HCEC 1CT (cell line): Measurements from ENCODE around the gene EVA1A.

Source experiments
- DNase-seq: peaks from one replicate; pipeline ENCODE4 v3.0.0-alpha.2; 2017

EVA1A gene

DNA sequence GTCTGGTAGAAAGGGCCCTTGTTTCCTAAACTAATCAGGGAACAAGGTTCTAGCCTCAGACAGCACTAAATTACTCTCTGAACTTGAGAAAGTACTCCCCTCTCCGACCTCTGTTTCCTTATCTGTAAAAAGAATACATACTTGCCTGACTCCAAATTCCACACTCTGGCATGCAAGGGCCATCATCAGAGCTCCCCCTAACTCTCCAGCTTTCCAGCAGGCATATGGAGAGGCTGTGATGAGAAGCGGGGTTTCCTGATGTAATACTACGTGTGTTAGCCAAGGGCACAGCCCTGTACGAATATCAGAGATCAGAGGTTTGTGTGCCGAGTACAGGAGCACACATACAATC lies 1.8 kb upstream of the EVA1A start:
- no peak for DNase-seq

DNA sequence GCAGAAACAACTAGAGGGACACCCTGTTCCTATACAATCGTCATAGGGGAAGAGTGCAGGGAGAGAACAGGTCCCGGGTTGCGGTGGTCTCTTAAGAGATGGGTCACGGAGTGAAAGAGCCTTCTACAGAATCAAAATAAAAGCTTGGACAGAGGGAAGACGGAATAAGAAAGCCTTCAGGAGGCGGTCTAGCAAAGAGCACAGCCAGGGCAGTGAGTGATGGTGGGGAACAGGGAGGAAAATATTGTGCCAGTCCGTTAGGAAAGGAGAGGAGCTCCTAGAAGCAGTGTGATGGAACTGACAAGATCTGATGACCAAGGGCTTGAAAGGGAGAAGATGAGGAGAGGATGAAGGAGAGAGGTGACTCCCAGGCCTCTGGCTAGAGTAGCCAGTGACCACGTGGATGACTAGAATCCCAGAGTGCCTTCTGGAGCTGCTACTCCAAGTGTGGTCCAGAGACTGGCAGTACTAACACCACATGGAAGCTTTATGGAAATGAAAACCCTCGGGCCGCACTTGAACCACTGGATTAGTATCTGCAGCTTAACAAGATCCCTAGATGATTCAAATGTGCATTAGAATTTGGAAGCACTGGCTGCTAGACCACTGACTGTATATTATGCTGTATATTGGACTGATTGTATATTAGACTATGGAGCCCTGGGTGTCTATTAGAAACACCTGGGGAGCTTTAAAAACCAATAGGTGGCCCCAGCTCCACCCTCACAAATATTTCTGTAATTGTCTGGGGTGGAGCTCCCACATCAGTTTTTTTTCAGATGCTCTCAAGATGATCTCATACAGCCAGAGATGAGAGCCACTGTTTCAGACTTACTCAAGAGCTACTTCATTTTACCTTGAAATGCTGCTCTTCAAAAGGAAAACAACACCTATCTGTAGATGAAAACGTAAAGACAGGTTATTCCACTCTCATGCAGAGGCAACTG lies 1.1 kb upstream of the EVA1A start:
- peak; percentile 27 for DNase-seq

DNA sequence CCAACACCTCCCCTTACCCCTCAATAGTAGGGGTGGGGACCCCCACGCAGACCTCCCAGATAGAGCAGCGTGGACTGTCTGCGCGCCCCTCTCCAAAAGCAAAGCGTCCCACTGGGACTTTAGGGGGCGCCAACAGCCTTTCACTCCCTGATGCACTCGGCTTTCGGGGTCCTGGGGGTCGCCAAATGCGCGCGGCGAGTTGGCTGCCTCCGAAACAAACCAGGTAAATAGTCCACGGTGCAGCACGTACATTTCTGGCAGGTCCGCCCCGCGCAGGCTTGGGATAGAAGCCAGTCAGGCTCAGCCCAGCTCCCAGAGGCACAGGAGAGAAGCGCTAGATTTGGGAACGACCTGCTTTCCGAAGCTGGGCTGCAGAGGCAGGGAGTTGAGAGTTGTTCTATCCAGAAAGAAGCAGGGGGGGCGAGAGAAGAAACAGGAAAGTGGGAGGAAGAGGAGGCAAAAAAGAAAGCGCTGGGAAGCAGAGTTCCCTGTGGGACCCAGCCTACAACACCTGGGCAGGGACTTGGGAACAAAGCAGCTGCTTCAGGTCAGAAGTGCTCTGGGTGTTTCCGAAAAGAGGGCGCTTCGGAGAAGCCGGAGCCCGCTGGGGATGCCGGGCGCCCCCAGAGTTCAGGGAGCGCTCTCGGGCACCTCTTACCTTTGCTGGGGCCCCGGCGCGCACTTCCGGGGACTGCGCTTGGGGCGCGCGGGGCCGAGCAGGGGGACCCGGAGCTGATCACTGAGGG lies 544 bp downstream of the EVA1A start:
- DNase-seq, result peak; percentile 45

GRCh38 chr2:75559680-75560021 lies 1.1 kb downstream of the EVA1A start:
- no peak for DNase-seq

DNA sequence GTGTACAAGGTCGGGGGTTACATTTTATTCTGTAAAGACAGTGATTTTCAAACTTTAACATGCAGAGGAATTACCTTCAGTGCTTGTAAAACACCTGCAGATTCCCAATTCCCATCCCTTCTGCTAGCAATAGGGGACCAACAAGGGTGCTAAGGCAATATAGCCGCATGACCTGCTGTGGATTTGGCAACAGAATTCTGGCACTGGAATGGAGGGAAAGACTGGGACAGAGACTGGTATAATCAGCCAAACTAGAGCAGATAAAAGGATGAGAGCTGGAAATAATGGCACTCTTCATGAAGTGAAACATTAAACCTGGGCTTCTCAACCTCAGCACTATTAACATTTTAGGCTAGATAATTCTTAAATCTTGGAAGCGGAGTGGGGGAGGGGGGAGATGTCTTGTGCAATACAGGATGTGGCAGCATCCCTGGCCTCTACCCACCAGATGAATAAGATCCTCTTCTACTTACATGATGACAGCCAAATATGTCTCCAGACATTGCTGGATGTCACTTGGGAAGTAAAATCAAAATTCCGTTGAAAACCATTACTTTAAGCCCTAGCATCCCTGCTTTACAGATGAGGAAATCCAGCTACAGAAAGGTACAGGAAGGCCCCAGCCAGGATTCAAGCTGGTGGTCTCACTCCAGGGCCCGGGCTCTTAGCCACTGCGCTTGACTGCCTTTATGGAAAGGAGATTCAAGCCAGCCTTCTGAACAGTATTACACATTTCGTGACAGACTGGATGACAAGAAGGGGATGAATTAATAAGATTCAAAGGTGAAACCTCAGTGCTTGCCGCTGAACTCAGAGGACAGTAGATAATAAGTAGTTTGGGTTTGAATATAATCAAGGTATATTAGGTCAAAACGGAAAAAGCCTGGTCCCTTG lies 1.7 kb downstream of the EVA1A start:
- peak; percentile 43 for DNase-seq

DNA sequence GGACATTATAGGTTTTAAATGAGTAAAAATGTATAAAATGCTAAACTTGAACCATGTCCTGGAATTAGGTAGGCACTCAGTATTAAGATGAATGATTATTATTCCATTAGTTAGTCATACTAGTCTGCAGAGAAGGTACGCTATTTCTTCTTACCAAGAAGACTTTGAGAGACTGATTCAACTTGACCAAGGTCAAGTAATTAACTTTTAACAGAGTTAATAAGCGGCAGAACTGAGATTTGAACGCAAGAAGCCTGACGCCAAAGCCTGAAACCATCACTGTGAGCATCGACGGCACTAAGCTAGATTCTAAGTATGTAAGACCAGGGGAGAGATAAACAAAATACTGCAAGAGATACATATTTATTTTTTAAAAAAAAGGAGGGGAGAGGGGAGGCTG lies 2.6 kb downstream of the EVA1A start:
- DNase-seq, result no peak

DNA sequence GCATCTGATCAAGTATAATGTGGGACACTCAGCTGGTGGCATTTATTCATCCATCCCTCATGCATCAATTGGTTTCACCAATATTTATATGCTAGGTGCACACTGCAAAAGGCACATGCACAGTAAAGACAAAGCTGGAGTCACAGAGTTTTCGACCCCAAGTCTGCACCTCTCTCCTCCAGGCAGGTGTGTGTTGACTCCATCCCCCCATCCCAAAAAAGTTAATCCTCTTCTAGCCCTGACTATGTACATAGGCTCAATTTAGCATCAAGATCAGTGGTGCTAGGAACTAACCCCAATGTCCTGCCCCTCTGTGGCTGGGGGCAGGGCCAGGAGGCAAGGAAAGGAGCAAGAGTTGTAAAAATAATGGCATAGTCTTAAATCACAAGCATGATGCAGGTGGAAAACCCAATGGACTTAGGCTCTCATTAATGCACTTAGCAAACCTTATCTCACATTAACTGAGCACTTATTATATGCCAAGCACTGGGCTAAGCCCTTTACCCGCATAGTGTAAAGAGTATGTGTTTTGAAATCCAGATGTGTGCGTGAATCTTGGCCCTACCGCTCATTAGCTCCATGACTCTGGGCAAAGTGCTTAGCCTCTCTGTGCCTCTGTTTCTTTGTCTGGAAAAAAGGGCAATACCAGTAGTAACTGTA lies 3.1 kb downstream of the EVA1A start:
- DNase-seq, result no peak

DNA sequence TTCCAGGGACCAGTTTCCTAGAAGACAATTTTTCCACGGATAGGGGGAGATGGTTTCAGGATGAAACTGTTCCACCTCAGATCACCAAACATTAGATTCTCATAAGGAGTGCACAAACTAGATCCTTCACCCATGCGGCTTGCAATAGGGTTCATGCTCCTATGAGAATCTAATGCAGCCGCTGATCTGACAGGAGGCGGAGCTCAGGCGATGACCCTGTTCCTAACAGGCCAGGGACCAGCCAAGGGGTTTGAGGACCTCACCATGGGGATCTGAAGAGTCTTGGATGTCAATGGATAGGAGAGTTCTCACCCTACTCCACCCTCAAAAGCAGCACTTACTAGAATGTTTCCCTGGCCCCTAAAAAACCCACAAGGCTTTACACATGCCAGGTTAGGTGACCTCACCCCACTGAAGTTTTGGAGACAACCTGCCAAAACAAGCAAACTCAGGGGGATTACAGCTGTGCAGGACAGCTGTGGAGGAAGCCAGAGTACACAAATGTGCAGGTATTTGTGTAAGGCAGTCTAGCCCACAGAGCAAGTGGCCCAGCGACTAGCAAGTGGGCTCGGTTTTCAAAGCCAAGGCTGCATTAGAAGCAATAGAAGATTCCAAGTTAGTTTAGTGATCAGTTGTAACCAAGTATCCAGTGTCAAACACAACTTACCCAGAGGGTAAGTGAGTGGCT lies 3.9 kb downstream of the EVA1A start:
- DNase-seq, result no peak

- no peak for DNase-seq
Observed at GRCh38 chr2:75555701-75556100, 5.0 kb downstream of the EVA1A start.

DNA sequence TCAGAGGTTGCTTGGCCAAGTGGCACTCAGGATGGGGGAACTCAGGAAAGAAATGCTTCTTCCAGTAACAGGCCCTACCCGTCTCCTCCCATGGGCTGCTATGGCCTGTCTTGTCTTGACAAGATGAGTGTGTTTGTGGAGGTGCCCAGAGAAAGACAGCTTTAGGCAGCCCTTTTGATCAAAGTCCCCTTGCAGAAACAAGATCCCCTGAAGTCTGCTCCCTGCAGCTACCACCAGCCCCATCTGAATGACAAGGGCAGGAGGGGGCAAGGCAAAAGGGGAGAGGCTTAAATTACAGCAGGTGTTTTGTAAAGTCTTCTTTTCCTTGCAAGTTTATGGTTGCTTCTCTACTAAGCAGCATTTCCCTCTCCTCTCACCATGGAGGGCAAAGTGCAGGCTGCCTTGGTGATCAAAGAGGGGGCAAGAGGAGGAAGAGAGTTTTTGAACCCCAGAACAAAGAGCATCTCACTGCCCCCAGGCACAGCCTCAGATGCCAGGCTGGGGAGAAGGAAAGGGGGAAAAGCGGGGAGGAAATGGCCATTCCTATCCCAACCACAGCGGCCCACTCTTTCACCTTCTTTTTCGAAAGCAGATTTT lies 6.7 kb downstream of the EVA1A start:
- no peak for DNase-seq

GRCh38 chr2:75552222-75552621 lies 8.5 kb downstream of the EVA1A start:
- DNase-seq, result no peak

DNA sequence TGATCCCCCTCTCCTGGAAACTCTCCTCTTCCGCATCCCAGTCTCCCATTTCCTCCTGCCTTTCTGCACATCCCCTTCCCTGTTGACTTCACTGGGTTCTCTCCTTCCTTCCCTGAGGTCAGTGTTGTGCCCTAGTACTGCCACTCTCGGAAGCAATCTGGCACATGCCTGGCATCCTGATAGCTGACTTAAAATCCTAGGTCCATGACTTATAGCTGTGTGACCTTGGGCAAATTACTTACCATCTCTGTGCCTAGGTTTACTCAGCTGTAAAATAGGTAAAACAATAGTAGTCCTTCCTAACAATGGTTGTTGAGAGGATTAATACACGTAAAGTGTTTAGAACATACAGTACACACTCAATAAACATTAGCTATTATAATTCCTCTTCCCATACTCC lies 9.3 kb downstream of the EVA1A start:
- no peak for DNase-seq

DNA sequence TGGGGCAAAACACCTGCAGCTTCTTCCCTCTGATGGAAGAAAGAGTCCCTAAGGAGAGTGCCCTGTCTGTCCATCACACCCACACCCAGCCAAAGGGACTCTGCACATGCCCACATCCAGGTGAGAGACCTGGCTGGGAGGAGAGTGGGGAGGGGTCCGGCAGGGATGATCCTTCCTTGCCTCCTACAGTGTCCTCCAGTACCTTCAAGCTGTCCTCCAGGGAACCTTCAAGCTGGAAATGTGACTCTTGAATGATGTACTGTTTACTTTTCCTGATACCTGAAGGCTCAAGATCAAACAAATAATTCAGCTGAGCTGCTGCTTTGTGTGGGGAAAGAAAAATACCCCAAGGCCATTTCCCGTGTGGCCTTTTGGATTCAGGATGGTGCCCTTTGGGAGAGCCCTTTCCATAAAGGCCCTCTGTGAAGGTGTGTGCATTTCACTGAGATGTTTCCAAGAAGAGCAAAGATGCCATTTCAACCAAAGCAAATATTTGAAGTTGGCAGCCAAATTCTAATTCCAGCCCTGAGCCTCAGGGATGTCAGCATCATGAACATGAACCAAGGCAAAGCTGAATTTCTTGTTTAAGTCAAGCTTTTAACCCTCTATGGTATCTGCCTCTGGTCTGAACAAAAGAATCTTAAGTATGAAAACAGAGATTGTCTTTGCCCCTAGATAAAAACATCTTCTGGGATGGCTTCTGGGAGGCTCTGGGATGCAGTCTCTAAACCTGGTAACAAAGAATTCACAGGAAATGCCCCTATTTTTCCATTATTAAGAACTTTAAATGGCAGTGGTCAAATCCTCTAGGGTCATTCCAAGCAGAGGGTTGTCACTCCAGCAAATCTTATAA lies 11.1 kb downstream of the EVA1A start:
- DNase-seq, result no peak

DNA sequence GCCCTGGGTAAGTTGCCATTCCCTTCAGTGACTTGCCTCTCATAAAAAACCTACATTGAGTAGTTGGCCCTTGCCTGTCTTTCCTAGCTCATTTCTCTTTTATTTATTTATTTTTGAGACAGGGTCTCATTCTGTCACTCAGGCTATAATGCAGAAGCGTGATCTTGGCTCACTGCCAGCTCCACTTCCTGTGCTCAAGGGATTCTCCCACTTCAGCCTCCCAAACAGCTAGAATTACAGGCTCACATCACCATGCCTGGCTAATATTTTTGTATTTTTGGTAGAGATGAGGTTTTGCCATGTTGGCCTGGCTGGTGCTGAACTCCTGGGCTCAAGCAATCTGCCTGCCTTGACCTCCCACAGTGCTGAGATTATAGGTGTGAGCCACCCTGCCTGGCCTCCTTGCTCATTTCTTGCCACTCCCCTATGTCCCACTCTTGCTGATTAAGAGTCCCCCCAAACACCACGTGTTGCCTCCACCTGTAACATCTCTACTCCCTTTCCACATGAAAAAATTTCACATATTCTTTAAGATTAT lies 12.6 kb downstream of the EVA1A start:
- DNase-seq, result no peak

DNA sequence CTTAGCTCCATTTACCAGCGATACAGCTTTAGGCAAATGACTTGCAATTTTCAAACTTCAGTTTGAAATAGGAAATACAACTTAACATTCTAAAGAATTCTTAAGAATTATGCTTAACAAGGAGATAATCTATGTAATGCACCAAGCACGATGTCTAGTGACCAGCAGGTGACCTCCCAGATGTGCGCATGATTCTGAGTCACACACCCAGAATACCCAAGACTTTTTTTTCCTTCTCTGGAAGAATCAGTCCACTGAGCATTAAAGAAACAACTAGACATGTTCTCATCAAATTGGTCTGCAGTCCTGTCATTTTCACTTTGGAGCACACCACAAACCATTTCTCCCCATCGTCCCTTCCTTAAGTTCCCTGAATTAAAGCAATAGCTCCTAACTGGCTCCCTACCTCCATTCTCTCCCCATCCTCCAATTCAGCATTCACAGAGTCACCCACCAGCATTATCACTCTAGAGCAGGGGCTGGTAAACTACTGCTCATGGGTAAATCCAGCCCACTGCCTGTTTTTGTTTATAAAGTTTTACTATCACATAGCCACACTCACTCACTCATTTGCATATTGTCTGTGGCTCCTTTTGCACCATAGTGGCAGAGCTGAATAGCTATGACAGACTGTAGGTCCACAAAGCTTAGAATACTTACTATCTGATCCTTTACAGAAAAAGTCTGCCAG lies 13.2 kb downstream of the EVA1A start:
- peak; percentile 75 for DNase-seq

DNA sequence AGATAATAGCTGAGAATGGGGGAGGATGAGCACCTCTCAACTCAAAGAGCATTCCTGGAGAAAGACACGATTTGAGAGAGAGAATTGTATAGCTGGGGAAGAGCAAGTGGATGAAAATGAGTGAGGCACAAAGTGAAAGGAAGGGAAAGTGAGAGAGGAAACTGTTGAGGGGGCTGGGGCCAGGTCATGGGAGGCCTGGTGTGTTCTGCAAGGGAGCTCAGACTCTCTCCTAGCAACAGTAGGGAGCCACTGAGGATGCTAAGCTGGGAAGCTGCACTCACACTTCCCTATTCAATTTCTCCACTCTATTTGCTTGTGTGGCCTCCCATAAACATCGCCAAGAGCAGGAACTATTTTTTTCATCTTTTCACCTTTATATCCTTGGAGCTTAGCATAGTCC lies 14.8 kb downstream of the EVA1A start:
- DNase-seq, result no peak

DNA sequence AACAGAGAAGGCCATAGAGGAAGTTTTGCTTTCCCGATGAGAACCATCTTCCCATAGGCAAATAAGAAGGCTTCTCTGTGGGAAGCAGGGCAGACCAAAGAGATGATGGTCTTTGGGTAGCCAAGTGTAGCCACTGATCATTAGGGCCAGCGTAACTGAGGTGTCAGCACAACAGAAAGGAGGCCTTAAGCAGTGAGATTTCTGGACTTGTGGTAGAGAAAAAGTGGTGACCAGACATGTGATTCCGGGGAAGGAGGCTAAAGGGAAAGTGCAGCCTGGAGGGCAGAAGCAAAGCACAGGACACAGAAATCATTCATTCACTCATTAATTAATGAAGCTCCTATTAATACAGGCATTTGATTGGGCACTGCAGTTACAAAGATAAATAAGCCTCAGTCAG lies 15.4 kb downstream of the EVA1A start:
- no peak for DNase-seq

DNA sequence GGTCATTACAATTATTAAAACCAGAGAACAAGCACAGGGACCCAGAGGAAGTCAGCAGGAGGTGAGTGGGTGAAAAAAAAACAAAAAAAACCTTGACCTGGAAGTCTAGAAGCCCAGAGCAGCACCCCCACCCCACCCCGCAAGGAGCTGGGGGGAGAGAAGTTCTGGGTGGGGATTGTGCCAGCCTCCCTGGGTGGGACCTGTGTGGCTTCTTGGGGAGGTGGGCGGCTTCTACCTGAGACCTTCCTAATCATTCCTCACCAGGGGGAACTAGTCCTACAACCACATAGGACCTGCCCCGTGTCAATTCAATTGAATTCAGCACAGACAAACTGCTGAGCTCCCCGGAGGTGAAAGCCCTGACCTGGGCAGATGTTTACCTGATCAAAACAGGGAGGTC lies 17.3 kb downstream of the EVA1A start:
- DNase-seq, result no peak

GRCh38 chr2:75541430-75541829 lies 19.3 kb downstream of the EVA1A start:
- no peak for DNase-seq

DNA sequence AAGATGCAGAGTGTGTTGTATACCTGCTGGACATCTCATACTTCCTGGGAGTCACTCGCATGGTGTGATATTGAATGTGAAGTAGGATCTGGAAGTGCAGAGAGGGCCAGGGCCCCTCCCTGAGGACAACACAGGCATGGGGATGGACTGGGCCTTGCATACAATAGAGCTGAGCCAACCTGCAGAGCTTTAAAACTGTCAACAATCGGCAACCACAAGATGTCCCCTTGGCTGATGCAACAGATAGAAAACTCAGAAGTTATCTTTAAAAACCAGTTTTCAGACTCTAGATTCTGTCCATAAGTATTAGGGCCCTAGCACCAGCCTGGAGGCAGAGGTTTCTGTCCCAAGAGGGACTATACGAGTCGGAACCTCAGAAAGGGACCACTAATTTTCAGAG lies 19.7 kb downstream of the EVA1A start:
- DNase-seq, result no peak
